ENCODE data around the gene AARS1. TPM values are rescaled to one million over a fixed set of nuclear protein-coding genes. Genes with fewer than 3 reads are reported as not detected.
"Not testable (repeated sequence)": the region's sequence is repeated elsewhere in the genome, so short reads cannot be mapped to it uniquely, and the experiment has no call there.

Gene AARS1
- total and polyA plus RNA-seq, 9 donors, result 38.1 to 71.1 (median 62.5) TPM

DNA sequence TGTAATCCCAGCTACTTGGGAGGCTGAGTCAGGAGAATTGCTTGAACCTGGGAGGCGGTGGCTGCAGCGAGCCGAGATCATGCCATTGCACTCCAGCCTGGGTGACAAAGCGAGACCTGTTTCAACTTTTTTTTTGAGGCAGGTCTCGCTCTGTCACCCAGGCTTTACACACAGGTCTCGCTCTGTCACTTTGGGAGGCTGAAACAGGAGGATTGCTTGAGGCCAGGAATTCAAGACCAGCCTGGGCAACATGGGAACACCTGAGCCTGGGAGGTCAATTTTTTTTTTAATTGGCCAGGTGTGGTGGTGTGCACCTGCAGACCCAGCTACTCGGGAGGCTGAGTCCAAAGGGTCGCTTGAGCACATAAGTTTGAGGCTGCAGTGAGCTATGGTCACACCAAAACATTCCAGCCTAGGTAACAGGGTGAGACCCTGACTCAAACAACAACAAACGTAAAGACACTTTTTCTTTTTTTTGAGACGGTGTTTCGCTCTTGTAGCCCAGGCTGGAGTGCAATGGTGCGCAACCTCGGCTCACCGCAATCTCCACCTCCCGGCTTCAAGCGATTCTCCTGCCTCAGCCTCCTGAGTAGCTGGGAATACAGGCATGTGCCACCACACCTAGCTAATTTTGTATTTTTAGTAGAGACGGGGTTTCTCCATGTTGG is 1.9 kb downstream of the AARS1 start:
- not testable (repeated sequence) for H3K27me3 ChIP-seq (ENCODE audit: control insufficient read depth, insufficient read depth, low read length); H3K9me3 ChIP-seq (replicated peaks; ENCODE audit: control insufficient read depth, low read depth, low read length); H3K27ac ChIP-seq (ENCODE audit: low read length); H3K4me3 ChIP-seq (ENCODE audit: low read length); DNase-seq
- WGBS (ENCODE audit: insufficient coverage), result 95% methylated on average over 8 of the region's 17 CpGs
- H3K4me1 ChIP-seq (ENCODE audit: control insufficient read depth, insufficient read depth, low read length), result peaks cover 10% of the 10 kb centered on the region
- H3K36me3 ChIP-seq (ENCODE audit: control insufficient read depth, insufficient read depth, low read length), result peaks cover 22% of the 10 kb centered on the region

DNA sequence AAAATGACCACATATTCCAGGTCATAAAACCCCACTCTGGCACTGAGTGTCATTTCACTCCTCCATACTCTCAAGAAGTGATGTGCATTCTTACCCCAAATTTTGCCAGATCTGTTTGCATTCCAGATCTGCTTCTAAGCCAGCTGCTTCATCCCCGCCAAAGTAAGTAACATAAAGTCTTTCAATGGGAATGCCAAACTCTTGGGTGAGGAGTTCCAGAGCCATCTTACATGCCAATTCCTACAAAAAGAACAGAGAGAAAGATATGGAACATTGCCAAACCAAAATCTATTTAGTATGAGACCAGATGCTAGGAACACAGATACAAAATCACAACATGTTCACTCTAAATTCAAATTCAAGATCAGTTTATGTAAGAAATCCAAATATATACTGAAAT is 12.9 kb downstream of the AARS1 start:
- Histone ChIP-seq H3K9me3 (replicated peaks; ENCODE audit: control insufficient read depth, low read depth, low read length) (no peaks in the 10 kb centered on the region), H3K27me3 (ENCODE audit: control insufficient read depth, insufficient read depth, low read length) (no peaks in the 10 kb centered on the region), H3K4me1 (ENCODE audit: control insufficient read depth, insufficient read depth, low read length) (no peaks in the 10 kb centered on the region), H3K36me3 (ENCODE audit: control insufficient read depth, insufficient read depth, low read length) (peaks cover 66% of the 10 kb centered on the region), H3K4me3 (ENCODE audit: low read length) (no peak overlapping the region), H3K27ac (ENCODE audit: low read length) (no peak overlapping the region)
- no peak for DNase-seq
- WGBS (ENCODE audit: insufficient coverage), result 100% methylated on average over 1 of the region's 1 CpG

DNA sequence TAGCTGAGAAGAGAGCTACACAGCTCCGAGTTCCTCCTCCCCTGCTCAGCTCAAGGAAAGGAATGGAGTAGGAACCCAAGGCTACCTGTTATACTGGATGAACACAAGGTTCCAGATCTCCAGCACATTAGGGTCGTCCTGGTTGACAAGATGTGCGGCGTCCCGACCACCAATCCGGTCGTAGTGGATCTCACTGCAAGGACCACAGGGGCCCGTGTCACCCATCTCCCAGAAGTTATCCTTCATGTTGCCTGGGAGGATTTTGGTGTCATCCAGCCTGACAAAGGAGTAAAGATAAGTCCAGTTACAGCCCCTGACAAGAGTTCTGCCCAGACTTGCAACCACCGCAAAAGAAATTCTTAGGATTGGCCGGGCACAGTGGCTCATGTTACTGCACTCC is 17.6 kb downstream of the AARS1 start:
- WGBS (ENCODE audit: insufficient coverage), result 93% methylated on average over 5 of the region's 10 CpGs
- peaks cover 67% of the 10 kb centered on the region for H3K36me3 ChIP-seq (ENCODE audit: control insufficient read depth, insufficient read depth, low read length)
- no peak overlapping the region for H3K27ac ChIP-seq (ENCODE audit: low read length)
- no peak overlapping the region for H3K4me3 ChIP-seq (ENCODE audit: low read length)
- H3K9me3 ChIP-seq (replicated peaks; ENCODE audit: control insufficient read depth, low read depth, low read length), result no peaks in the 10 kb centered on the region
- H3K27me3 ChIP-seq (ENCODE audit: control insufficient read depth, insufficient read depth, low read length), result no peaks in the 10 kb centered on the region
- H3K4me1 ChIP-seq (ENCODE audit: control insufficient read depth, insufficient read depth, low read length), result no peaks in the 10 kb centered on the region
- no peak for DNase-seq

DNA sequence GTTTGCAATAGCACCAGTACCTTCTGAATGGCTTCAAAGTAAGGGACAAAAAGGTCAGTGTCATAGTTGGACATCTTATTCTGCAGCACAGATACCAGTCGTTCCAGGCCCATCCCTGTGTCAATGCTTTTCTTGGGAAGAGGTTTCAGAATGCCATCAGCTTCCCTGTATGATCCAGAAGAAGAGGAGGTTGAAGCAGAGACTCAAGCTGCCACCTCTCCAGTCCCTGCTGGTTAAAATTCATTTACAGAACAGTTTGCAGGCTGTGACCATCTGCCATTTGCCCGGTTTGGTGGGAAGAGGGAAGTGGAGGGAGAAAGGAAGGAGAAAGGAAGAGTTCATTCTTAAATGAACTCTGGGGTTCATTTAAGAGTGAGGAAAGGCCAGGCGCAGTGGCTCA is 19.1 kb downstream of the AARS1 start:
- no peak for DNase-seq
- Histone ChIP-seq H3K4me3 (ENCODE audit: low read length) (no peak overlapping the region), H3K36me3 (ENCODE audit: control insufficient read depth, insufficient read depth, low read length) (peaks cover 67% of the 10 kb centered on the region), H3K27ac (ENCODE audit: low read length) (no peak overlapping the region), H3K27me3 (ENCODE audit: control insufficient read depth, insufficient read depth, low read length) (no peaks in the 10 kb centered on the region), H3K9me3 (replicated peaks; ENCODE audit: control insufficient read depth, low read depth, low read length) (no peaks in the 10 kb centered on the region), H3K4me1 (ENCODE audit: control insufficient read depth, insufficient read depth, low read length) (no peaks in the 10 kb centered on the region)
- 100% methylated on average over 2 of the region's 3 CpGs for WGBS (ENCODE audit: insufficient coverage)

DNA sequence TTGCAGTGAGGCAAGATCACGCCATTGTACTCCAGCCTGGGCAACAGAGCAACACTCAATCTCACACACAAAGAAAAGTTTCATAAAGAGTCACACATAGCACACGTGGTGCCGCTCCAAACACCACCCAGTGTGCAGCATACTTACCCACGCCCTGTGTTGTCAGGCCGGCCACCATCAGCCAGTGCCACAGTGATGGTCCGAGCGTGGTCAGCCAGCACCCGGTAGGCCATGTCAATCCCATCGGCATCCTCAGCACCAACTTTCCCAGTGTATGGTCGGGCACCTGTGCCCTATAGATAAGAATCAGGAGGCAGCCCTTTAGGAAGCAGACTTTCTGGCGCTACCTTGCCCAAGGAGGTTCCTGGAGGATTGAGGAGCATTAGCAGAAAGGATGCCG is 19.8 kb downstream of the AARS1 start:
- no peaks in the 10 kb centered on the region for H3K9me3 ChIP-seq (replicated peaks; ENCODE audit: control insufficient read depth, low read depth, low read length)
- no peak for DNase-seq
- H3K27me3 ChIP-seq (ENCODE audit: control insufficient read depth, insufficient read depth, low read length), result no peaks in the 10 kb centered on the region
- H3K36me3 ChIP-seq (ENCODE audit: control insufficient read depth, insufficient read depth, low read length), result peaks cover 70% of the 10 kb centered on the region
- H3K4me3 ChIP-seq (ENCODE audit: low read length), result no peak overlapping the region
- H3K4me1 ChIP-seq (ENCODE audit: control insufficient read depth, insufficient read depth, low read length), result no peaks in the 10 kb centered on the region
- WGBS (ENCODE audit: insufficient coverage), result 95% methylated on average over 7 of the region's 12 CpGs
- no peak overlapping the region for H3K27ac ChIP-seq (ENCODE audit: low read length)

DNA sequence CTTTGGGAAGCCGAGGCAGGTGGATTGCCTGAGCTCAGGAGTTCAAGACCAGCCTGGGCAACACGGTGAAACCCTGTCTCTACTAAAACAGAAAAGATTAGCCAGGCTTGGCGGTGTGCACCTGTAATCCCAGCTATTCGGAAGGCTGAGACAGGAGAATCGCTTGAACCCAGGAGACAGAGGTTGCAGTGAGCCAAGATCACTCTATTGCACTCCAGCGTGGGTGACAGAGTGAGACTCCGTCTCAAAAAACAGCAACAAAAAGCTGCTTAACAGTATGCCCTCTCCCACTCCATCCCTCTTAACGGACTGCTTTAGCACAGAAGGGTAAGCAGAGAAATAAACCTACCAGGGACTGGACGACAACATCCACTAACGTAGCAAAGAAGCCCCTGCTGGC is 21.4 kb downstream of the AARS1 start:
- H3K27me3 ChIP-seq (ENCODE audit: control insufficient read depth, insufficient read depth, low read length); H3K4me3 ChIP-seq (ENCODE audit: low read length); H3K9me3 ChIP-seq (replicated peaks; ENCODE audit: control insufficient read depth, low read depth, low read length); DNase-seq; H3K4me1 ChIP-seq (ENCODE audit: control insufficient read depth, insufficient read depth, low read length); H3K27ac ChIP-seq (ENCODE audit: low read length): not testable (repeated sequence)
- H3K36me3 ChIP-seq (ENCODE audit: control insufficient read depth, insufficient read depth, low read length), result peaks cover 72% of the 10 kb centered on the region
- WGBS (ENCODE audit: insufficient coverage), result 92% methylated on average over 9 of the region's 10 CpGs

DNA sequence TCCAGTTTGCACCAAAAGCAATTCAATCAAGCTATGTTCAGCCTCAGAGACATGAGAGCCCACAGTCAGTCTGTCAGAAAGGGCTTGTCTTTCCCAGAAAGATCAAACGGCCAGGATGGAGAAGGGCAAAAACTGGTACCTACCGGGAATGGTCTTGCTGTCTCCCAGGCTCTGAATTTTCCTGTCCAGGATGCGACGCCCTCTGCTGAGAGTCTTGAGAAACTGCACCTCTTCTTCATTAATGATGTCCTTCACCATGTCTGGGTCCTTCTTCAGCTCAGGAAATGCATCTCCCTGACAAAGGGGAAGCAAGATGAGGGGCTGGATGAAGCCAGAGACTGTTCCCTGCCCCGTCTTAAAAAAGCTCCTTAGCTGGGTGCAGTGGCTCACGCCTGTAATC is 21.8 kb downstream of the AARS1 start:
- Histone ChIP-seq H3K27me3 (ENCODE audit: control insufficient read depth, insufficient read depth, low read length) (no peaks in the 10 kb centered on the region), H3K4me3 (ENCODE audit: low read length) (no peak overlapping the region), H3K4me1 (ENCODE audit: control insufficient read depth, insufficient read depth, low read length) (no peaks in the 10 kb centered on the region), H3K9me3 (replicated peaks; ENCODE audit: control insufficient read depth, low read depth, low read length) (no peaks in the 10 kb centered on the region), H3K36me3 (ENCODE audit: control insufficient read depth, insufficient read depth, low read length) (peaks cover 75% of the 10 kb centered on the region), H3K27ac (ENCODE audit: low read length) (no peak overlapping the region)
- no peak for DNase-seq
- WGBS (ENCODE audit: insufficient coverage), result 49% methylated on average over 6 of the region's 6 CpGs

DNA sequence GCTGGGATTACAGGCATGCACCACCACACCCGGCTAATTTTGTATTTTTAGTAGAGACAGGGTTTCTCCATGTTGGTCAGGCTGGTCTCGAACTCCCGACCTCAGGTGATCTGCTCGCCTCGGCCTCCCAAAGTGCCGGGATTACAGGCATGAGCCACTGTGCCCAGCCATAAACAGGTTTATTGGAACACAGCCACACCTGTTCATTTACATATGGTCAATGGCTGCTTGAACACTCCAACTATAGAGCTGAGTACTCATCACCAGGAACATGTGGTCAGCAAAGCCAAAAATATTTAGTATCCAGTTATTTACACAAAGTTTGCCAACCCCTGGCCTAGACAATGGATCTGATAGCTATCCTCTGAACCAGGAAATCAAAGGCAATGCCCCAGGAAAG is 29.4 kb downstream of the AARS1 start:
- not testable (repeated sequence) for H3K27ac ChIP-seq (ENCODE audit: low read length); H3K4me1 ChIP-seq (ENCODE audit: control insufficient read depth, insufficient read depth, low read length); H3K27me3 ChIP-seq (ENCODE audit: control insufficient read depth, insufficient read depth, low read length); H3K9me3 ChIP-seq (replicated peaks; ENCODE audit: control insufficient read depth, low read depth, low read length); H3K4me3 ChIP-seq (ENCODE audit: low read length); DNase-seq
- H3K36me3 ChIP-seq (ENCODE audit: control insufficient read depth, insufficient read depth, low read length), result peaks cover 83% of the 10 kb centered on the region
- no CpG with 5 or more reads among the region's 6 CpGs for WGBS (ENCODE audit: insufficient coverage)

DNA sequence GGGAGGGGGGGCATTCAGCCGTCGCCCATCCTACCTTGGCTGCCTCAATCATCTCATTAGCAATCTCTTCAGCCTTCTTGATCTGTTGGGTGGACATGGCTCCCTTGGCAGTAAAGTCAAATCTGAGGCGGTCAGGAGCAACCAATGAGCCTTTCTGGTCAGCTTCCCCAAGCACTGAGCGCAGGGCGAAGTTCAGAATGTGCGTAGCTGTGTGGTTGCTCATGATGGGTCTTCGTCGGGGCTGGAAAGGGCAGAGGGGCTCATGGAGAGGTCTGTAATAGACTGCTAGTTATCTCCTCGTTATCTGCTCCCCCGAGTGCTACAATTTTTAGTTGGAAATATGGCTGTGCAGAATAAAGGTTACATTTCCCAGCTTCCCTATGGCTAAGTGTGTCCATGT is 30.4 kb downstream of the AARS1 start:
- WGBS (ENCODE audit: insufficient coverage), result 96% methylated on average over 6 of the region's 10 CpGs
- no peak for DNase-seq
- Histone ChIP-seq H3K4me3 (ENCODE audit: low read length) (no peak overlapping the region), H3K36me3 (ENCODE audit: control insufficient read depth, insufficient read depth, low read length) (peaks cover 83% of the 10 kb centered on the region), H3K27ac (ENCODE audit: low read length) (no peak overlapping the region), H3K4me1 (ENCODE audit: control insufficient read depth, insufficient read depth, low read length) (no peaks in the 10 kb centered on the region), H3K9me3 (replicated peaks; ENCODE audit: control insufficient read depth, low read depth, low read length) (no peaks in the 10 kb centered on the region), H3K27me3 (ENCODE audit: control insufficient read depth, insufficient read depth, low read length) (no peaks in the 10 kb centered on the region)

DNA sequence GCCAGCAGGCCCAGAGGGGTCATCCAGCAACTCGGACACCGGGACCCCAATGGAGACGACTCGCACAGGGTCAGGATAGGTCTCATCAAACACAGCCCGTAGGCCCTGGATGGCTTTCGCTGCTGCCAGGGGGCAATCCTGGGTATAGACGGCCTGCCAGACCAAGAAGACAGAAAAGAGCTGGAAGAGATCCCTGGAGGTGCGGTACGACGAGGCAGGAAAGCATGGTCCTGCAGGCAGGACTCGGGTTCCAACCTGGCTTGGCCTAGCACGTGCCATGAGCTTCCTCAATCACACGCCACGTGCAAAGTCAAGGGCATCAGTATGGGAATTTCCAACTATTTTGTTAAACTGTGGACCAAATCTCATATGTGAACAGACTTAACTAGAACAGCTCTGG is 31.2 kb downstream of the AARS1 start:
- 95% methylated on average over 13 of the region's 14 CpGs for WGBS (ENCODE audit: insufficient coverage)
- Histone ChIP-seq H3K9me3 (replicated peaks; ENCODE audit: control insufficient read depth, low read depth, low read length) (no peaks in the 10 kb centered on the region), H3K4me3 (ENCODE audit: low read length) (no peak overlapping the region), H3K27me3 (ENCODE audit: control insufficient read depth, insufficient read depth, low read length) (no peaks in the 10 kb centered on the region), H3K4me1 (ENCODE audit: control insufficient read depth, insufficient read depth, low read length) (no peaks in the 10 kb centered on the region), H3K36me3 (ENCODE audit: control insufficient read depth, insufficient read depth, low read length) (peaks cover 89% of the 10 kb centered on the region), H3K27ac (ENCODE audit: low read length) (no peak overlapping the region)
- no peak for DNase-seq

DNA sequence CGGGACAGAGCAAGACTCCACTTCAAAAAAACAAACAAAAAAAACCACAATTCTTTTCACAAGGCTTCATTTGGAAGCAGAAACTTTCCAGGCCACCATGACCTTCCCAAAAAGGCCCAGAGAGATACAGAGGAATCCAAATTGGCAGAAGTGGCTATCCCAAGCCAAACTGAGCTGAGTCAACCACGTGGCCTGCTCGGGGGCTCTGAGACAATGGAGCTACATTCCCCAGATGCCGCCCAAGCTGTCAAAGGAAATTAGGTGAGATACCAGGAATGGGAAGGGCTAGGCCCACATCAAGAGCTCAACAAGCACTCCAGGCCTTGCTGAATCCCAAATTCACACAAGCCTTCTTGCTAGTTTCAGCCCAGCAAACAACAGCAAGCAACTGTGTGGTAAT is 31.9 kb downstream of the AARS1 start:
- no peaks in the 10 kb centered on the region for H3K4me1 ChIP-seq (ENCODE audit: control insufficient read depth, insufficient read depth, low read length)
- H3K9me3 ChIP-seq (replicated peaks; ENCODE audit: control insufficient read depth, low read depth, low read length), result no peaks in the 10 kb centered on the region
- no peaks in the 10 kb centered on the region for H3K27me3 ChIP-seq (ENCODE audit: control insufficient read depth, insufficient read depth, low read length)
- H3K27ac ChIP-seq (ENCODE audit: low read length), result no peak overlapping the region
- no peak overlapping the region for H3K4me3 ChIP-seq (ENCODE audit: low read length)
- peaks cover 89% of the 10 kb centered on the region for H3K36me3 ChIP-seq (ENCODE audit: control insufficient read depth, insufficient read depth, low read length)
- no peak for DNase-seq
- WGBS (ENCODE audit: insufficient coverage), result 100% methylated on average over 1 of the region's 4 CpGs
